OCI-LY3 (cell line): ENCODE data around the gene CTNS.

ENCODE experiments used
- EZH2phosphoT487 ChIP-seq: fragments of 200-600 bp; shearing (Covaris generic); IDR thresholded peaks from 2 replicates; pipeline ENCODE4 v1.6.1; 2018; ENCODE audit warnings: antibody characterized with exemption, mixed run types, low read depth
- TF ChIP-seq, protein P1 (sequence below): fragments of 200-600, 300-600 bp; sonication (generic); IDR thresholded peaks from 2 replicates; pipeline ENCODE4 v1.5.1; 2014; ENCODE audit warnings: antibody characterized with exemption, low read length, low read depth

- TF ChIP-seq, protein P1, sequence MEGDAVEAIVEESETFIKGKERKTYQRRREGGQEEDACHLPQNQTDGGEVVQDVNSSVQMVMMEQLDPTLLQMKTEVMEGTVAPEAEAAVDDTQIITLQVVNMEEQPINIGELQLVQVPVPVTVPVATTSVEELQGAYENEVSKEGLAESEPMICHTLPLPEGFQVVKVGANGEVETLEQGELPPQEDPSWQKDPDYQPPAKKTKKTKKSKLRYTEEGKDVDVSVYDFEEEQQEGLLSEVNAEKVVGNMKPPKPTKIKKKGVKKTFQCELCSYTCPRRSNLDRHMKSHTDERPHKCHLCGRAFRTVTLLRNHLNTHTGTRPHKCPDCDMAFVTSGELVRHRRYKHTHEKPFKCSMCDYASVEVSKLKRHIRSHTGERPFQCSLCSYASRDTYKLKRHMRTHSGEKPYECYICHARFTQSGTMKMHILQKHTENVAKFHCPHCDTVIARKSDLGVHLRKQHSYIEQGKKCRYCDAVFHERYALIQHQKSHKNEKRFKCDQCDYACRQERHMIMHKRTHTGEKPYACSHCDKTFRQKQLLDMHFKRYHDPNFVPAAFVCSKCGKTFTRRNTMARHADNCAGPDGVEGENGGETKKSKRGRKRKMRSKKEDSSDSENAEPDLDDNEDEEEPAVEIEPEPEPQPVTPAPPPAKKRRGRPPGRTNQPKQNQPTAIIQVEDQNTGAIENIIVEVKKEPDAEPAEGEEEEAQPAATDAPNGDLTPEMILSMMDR = no peak
- TF ChIP-seq EZH2phosphoT487 = no peak
These were observed 71.8 kb downstream of the CTNS start for GRCh38 chr17:3708366-3708765.
